Measurements from ENCODE around the gene FOXL2. TPM values are rescaled to one million over a fixed set of nuclear protein-coding genes. Genes with fewer than 3 reads are reported as not detected.

Gene FOXL2
- polyA plus RNA-seq, 4 donors, result not detected

- no peak for DNase-seq (ENCODE audit: low read depth in 4 of 4, low spot score in 2 of 4)
These were observed 48.2 kb downstream of the FOXL2 start for GRCh38 chr3:138898708-138899107.

GRCh38 chr3:138898301-138898700 is 48.6 kb downstream of the FOXL2 start:
- DNase-seq (ENCODE audit: low read depth in 4 of 4, low spot score in 2 of 4), result no peak

Other genes with a start within 250 kb of the FOXL2 start
- gene PIK3CB, start 112.2 kb downstream of the FOXL2 start, polyA plus RNA-seq (ENCODE audit: insufficient read length in 4 of 4), result 10 to 100 TPM; 27.4 to 33.2 (median 29.7) TPM
- under 1 TPM in 3 of 4 donors, not detected in 1; 0.04 to 0.11 (median 0.05) TPM for gene FOXL2NB, start 80 bp upstream of the FOXL2 start, polyA plus RNA-seq (ENCODE audit: insufficient read length in 4 of 4)
- not detected for gene PRR23A, start 59.1 kb upstream of the FOXL2 start, polyA plus RNA-seq (ENCODE audit: insufficient read length in 4 of 4)
- not detected for gene PRR23B, start 73.8 kb upstream of the FOXL2 start, polyA plus RNA-seq (ENCODE audit: insufficient read length in 4 of 4)
- under 1 TPM in 3 of 4 donors, not detected in 1; 0.06 to 0.07 (median 0.06) TPM for gene PRR23C, start 97.8 kb upstream of the FOXL2 start, polyA plus RNA-seq (ENCODE audit: insufficient read length in 4 of 4)